Nephron (organoid): ENCODE data around the gene RECK.

Experiments used
- H3K27ac Mint-ChIP-seq, 3 experiments: 2 replicates each; pipeline ENCODE4 v1.8.0; 2020; ENCODE audit warnings: mixed read lengths in 3 of 3, mild to moderate bottlenecking in 2 of 3, moderate library complexity in 1 of 3
- H3K27me3 Mint-ChIP-seq: 2 replicates; pipeline ENCODE4 v1.8.0; 2021; ENCODE audit warnings: low read depth, mild to moderate bottlenecking, moderate library complexity, mixed read lengths
- H3K36me3 Mint-ChIP-seq: 2 replicates; pipeline ENCODE4 v1.8.0; 2020; ENCODE audit warnings: low read depth, mixed read lengths
- H3K4me1 Mint-ChIP-seq: 2 replicates; pipeline ENCODE4 v1.8.0; 2020; ENCODE audit warnings: mixed read lengths
- H3K4me3 Mint-ChIP-seq, 3 experiments: 2 replicates each; pipeline ENCODE4 v1.8.0; 2020; ENCODE audit warnings: mild to moderate bottlenecking in 3 of 3, mixed read lengths in 3 of 3, moderate library complexity in 2 of 3
- H3K9me3 Mint-ChIP-seq: 2 replicates; pipeline ENCODE4 v1.8.0; 2020; ENCODE audit warnings: mixed read lengths
- TF ChIP-seq, protein P1 (sequence below), 3 experiments: fragments of 200-600 bp; sonication (generic); IDR thresholded peaks; one replicate each; pipeline ENCODE4 v1.5.0; 2021; ENCODE audit warnings: antibody characterized with exemption in 3 of 3; ENCODE audit not compliant: unreplicated experiment in 3 of 3

The RECK gene

DNA sequence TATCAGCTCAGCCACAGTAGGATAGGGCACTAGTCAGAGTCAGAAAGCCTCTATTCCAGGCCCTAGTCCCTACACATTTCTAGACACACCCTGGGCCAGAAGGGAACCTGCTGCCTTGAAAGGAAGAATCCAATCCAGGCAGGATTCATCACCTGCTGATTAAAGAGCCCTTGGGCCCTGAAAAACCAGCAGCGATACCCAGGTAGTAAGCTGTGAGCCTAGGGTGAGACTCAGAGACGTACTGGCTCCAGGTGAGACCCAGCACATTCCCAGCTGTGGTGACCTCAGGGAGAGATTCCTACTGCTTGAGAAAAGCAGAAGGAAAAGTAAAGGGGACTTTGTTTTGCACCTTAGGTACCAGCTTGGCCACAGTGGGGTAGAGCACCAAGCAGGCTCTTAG, 137.1 kb downstream of the RECK start:
- H3K27ac Mint-ChIP-seq: no peak overlapping the region
- no peaks in the 10 kb centered on the region for H3K36me3 Mint-ChIP-seq
- H3K4me3 Mint-ChIP-seq: no peak overlapping the region
- peaks cover 4% of the 10 kb centered on the region for H3K4me1 Mint-ChIP-seq
- peaks cover 3% of the 10 kb centered on the region for H3K27me3 Mint-ChIP-seq
- TF ChIP-seq, protein P1, sequence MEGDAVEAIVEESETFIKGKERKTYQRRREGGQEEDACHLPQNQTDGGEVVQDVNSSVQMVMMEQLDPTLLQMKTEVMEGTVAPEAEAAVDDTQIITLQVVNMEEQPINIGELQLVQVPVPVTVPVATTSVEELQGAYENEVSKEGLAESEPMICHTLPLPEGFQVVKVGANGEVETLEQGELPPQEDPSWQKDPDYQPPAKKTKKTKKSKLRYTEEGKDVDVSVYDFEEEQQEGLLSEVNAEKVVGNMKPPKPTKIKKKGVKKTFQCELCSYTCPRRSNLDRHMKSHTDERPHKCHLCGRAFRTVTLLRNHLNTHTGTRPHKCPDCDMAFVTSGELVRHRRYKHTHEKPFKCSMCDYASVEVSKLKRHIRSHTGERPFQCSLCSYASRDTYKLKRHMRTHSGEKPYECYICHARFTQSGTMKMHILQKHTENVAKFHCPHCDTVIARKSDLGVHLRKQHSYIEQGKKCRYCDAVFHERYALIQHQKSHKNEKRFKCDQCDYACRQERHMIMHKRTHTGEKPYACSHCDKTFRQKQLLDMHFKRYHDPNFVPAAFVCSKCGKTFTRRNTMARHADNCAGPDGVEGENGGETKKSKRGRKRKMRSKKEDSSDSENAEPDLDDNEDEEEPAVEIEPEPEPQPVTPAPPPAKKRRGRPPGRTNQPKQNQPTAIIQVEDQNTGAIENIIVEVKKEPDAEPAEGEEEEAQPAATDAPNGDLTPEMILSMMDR (IDR thresholded peaks at IDR 0.05; ENCODE audit: unreplicated experiment in 3 of 3): no peak
- H3K9me3 Mint-ChIP-seq: no peaks in the 10 kb centered on the region
